Measurements from ENCODE around the gene AGBL4. TPM values are rescaled to one million over a fixed set of nuclear protein-coding genes. Genes with fewer than 3 reads are reported as not detected.

Gene AGBL4
- total RNA-seq, 1 experiment from 2014 or later = not detected

- intact Hi-C loops (cut with micrococcal nuclease; ENCODE audit: unreplicated experiment) = no loop called here
- ChIA-PET POLR2A (no interaction called here), CTCF (no interaction called here)
- no peaks in the 10 kb centered on the region for H3K4me1 Mint-ChIP-seq (ENCODE audit: low read depth, unreplicated experiment)
- Histone ChIP-seq H3K9me3 (no peaks in the 10 kb centered on the region), H3K27me3 (replicated peaks; ENCODE audit: control insufficient read depth, insufficient read depth, low read length) (no peaks in the 10 kb centered on the region), H3K4me3 (ENCODE audit: low read depth, low read length) (no peak overlapping the region), H3K4me1 (no peaks in the 10 kb centered on the region), H3K36me3 (ENCODE audit: control insufficient read depth, insufficient read depth, low read length) (no peaks in the 10 kb centered on the region)
- no peaks in the 10 kb centered on the region for H3K27me3 Mint-ChIP-seq (ENCODE audit: insufficient read depth, unreplicated experiment)
- no TSS peak for BruUV-seq (replicated peaks)
- H3K4me3 Mint-ChIP-seq (ENCODE audit: unreplicated experiment) = no peak overlapping the region
- TF ChIP-seq CTCF (IDR thresholded peaks at IDR 0.05; ENCODE audit: insufficient read depth in 1 of 2, low read depth in 1 of 2, low read length in 1 of 2, severe bottlenecking in 1 of 2, unreplicated experiment in 1 of 2) = no peak
- no peaks in the 10 kb centered on the region for H3K36me3 Mint-ChIP-seq (ENCODE audit: insufficient read depth, unreplicated experiment)
- H3K27ac Mint-ChIP-seq (ENCODE audit: unreplicated experiment) = no peak overlapping the region
- no peaks in the 10 kb centered on the region for H3K9me3 Mint-ChIP-seq (ENCODE audit: unreplicated experiment)
- DNase-seq = no peak
Measured at GRCh38 chr1:48953617-48954016, 1070.1 kb downstream of the AGBL4 start.

GRCh38 chr1:48948562-48948961, 1075.2 kb downstream of the AGBL4 start:
- intact Hi-C loops (cut with micrococcal nuclease; ENCODE audit: unreplicated experiment) = no loop called here
- ChIA-PET CTCF (no interaction called here), POLR2A (no interaction called here)
- H3K9me3 Mint-ChIP-seq (ENCODE audit: unreplicated experiment) = no peaks in the 10 kb centered on the region
- peaks cover 7% of the 10 kb centered on the region for H3K4me1 Mint-ChIP-seq (ENCODE audit: low read depth, unreplicated experiment)
- Histone ChIP-seq H3K36me3 (ENCODE audit: control insufficient read depth, insufficient read depth, low read length) (no peaks in the 10 kb centered on the region), H3K27me3 (replicated peaks; ENCODE audit: control insufficient read depth, insufficient read depth, low read length) (no peaks in the 10 kb centered on the region), H3K4me3 (ENCODE audit: low read depth, low read length) (no peak overlapping the region), H3K4me1 (no peaks in the 10 kb centered on the region), H3K9me3 (no peaks in the 10 kb centered on the region)
- no peak for DNase-seq
- no peaks in the 10 kb centered on the region for H3K27me3 Mint-ChIP-seq (ENCODE audit: insufficient read depth, unreplicated experiment)
- no peak overlapping the region for H3K4me3 Mint-ChIP-seq (ENCODE audit: unreplicated experiment)
- H3K36me3 Mint-ChIP-seq (ENCODE audit: insufficient read depth, unreplicated experiment) = no peaks in the 10 kb centered on the region
- no peak overlapping the region for H3K27ac Mint-ChIP-seq (ENCODE audit: unreplicated experiment)
- BruUV-seq (replicated peaks) = no TSS peak
- no peak for TF ChIP-seq CTCF (IDR thresholded peaks at IDR 0.05; ENCODE audit: insufficient read depth in 1 of 2, low read depth in 1 of 2, low read length in 1 of 2, severe bottlenecking in 1 of 2, unreplicated experiment in 1 of 2)

GRCh38 chr1:48947761-48948537, 1075.8 kb downstream of the AGBL4 start:
- no peaks in the 10 kb centered on the region for H3K4me1 ChIP-seq
- no peaks in the 10 kb centered on the region for H3K9me3 Mint-ChIP-seq (ENCODE audit: unreplicated experiment)
- CTCF ChIA-PET = no interaction called here
- H3K9me3 ChIP-seq = no peaks in the 10 kb centered on the region
- no peaks in the 10 kb centered on the region for H3K36me3 Mint-ChIP-seq (ENCODE audit: insufficient read depth, unreplicated experiment)
- TF ChIP-seq CTCF (IDR thresholded peaks at IDR 0.05; ENCODE audit: insufficient read depth in 1 of 2, low read depth in 1 of 2, low read length in 1 of 2, severe bottlenecking in 1 of 2, unreplicated experiment in 1 of 2) = no peak
- no TSS peak for BruUV-seq (replicated peaks)
- POLR2A ChIA-PET = no interaction called here
- intact Hi-C loops (cut with micrococcal nuclease; ENCODE audit: unreplicated experiment) = no loop called here
- H3K4me1 Mint-ChIP-seq (ENCODE audit: low read depth, unreplicated experiment) = peaks cover 7% of the 10 kb centered on the region
- H3K27me3 ChIP-seq (replicated peaks; ENCODE audit: control insufficient read depth, insufficient read depth, low read length) = no peaks in the 10 kb centered on the region
- DNase-seq = no peak
- no peaks in the 10 kb centered on the region for H3K36me3 ChIP-seq (ENCODE audit: control insufficient read depth, insufficient read depth, low read length)
- no peaks in the 10 kb centered on the region for H3K27me3 Mint-ChIP-seq (ENCODE audit: insufficient read depth, unreplicated experiment)
- H3K27ac Mint-ChIP-seq (ENCODE audit: unreplicated experiment) = no peak overlapping the region
- H3K4me3 Mint-ChIP-seq (ENCODE audit: unreplicated experiment) = no peak overlapping the region
- H3K4me3 ChIP-seq (ENCODE audit: low read depth, low read length) = no peak overlapping the region
